Measurements from ENCODE around the gene STARD10.

The STARD10 gene

GRCh38 chr11:72745511-72745910 lies 48.3 kb downstream of the STARD10 start:
- no peak for TF ChIP-seq CTCF (IDR thresholded peaks at IDR 0.05; ENCODE audit: extremely low read depth, missing control alignments)
- no peak for DNase-seq (ENCODE audit: low spot score)

GRCh38 chr11:72744474-72744873 lies 49.4 kb downstream of the STARD10 start:
- TF ChIP-seq CTCF (IDR thresholded peaks at IDR 0.05; ENCODE audit: extremely low read depth, missing control alignments): no peak
- no peak for DNase-seq (ENCODE audit: low spot score)

GRCh38 chr11:72743321-72744221 lies 50.3 kb downstream of the STARD10 start:
- no peak for DNase-seq (ENCODE audit: low spot score)
- no peak for TF ChIP-seq CTCF (IDR thresholded peaks at IDR 0.05; ENCODE audit: extremely low read depth, missing control alignments)

- no peak for DNase-seq (ENCODE audit: low spot score)
- no peak for TF ChIP-seq CTCF (IDR thresholded peaks at IDR 0.05; ENCODE audit: extremely low read depth, missing control alignments)
Measured at GRCh38 chr11:72742513-72743320, 51.1 kb downstream of the STARD10 start.

- TF ChIP-seq CTCF (IDR thresholded peaks at IDR 0.05; ENCODE audit: extremely low read depth, missing control alignments): no peak
Measured at GRCh38 chr11:72741849-72742512, 51.9 kb downstream of the STARD10 start.

GRCh38 chr11:72741429-72741833 lies 52.4 kb downstream of the STARD10 start:
- DNase-seq (ENCODE audit: low spot score): no peak
- no peak for TF ChIP-seq CTCF (IDR thresholded peaks at IDR 0.05; ENCODE audit: extremely low read depth, missing control alignments)

More at GRCh38 chr11:72741849-72742512, 51.9 kb downstream of the STARD10 start:
- DNase-seq (ENCODE audit: low spot score): no peak
